HG02981 (cell line): ENCODE data around the gene CCDC24.

Experiments used
- ATAC-seq: cut with Tn5 transposase; IDR thresholded peaks from one replicate; pipeline ENCODE4 v1.9.1; 2021; ENCODE audit warnings: mild to moderate bottlenecking, moderate library complexity; ENCODE audit not compliant: unreplicated experiment

Gene CCDC24

GRCh38 chr1:43979528-43980254 is 11.7 kb upstream of the CCDC24 start:
- ATAC-seq = no peak

- ATAC-seq = no peak
Observed at GRCh38 chr1:43980255-43981134, 10.9 kb upstream of the CCDC24 start.

DNA sequence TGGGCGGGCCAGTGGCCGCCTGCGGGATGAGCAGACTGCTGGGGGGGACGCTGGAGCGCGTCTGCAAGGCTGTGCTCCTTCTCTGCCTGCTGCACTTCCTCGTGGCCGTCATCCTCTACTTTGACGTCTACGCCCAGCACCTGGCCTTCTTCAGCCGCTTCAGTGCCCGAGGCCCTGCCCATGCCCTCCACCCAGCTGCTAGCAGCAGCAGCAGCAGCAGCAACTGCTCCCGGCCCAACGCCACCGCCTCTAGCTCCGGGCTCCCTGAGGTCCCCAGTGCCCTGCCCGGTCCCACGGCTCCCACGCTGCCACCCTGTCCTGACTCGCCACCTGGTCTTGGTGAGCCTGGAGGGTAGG is 10.3 kb upstream of the CCDC24 start:
- no peak for ATAC-seq

DNA sequence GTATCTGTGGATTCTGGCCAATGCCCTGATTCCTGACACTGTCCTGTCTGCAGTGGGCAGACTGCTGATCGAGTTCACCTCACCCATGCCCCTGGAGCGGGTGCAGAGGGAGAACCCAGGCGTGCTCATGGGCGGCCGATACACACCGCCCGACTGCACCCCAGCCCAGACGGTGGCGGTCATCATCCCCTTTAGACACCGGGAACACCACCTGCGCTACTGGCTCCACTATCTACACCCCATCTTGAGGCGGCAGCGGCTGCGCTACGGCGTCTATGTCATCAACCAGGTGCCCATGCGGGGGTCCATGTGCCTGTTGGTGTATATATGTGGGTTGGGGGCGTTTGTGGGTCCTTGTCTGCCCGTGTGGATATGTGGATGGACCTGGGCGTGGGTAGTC is 9.8 kb upstream of the CCDC24 start:
- no peak for ATAC-seq

DNA sequence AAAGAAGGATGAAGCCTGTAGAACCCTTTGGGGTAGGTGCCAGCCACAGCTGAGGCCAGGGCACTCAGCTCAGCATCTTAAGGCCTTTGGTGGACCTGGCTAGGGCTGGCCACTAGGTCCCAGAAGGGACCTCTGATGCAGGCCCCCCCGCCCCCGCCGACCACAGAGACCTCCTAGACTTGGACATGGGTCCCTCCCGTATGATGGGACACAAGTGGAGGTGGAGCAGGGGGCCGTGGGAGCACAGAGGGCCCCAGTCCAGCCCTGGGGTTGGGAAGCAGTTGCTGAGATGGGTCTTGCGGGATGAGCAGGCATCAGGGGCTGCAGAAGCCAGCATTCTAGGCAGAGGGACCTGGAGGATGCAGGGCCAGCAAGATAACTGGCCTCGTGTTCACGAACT is 9.2 kb upstream of the CCDC24 start:
- no peak for ATAC-seq

GRCh38 chr1:43982808-43983207 is 8.6 kb upstream of the CCDC24 start:
- no peak for ATAC-seq

GRCh38 chr1:43983253-43983899 is 8.0 kb upstream of the CCDC24 start:
- no peak for ATAC-seq

DNA sequence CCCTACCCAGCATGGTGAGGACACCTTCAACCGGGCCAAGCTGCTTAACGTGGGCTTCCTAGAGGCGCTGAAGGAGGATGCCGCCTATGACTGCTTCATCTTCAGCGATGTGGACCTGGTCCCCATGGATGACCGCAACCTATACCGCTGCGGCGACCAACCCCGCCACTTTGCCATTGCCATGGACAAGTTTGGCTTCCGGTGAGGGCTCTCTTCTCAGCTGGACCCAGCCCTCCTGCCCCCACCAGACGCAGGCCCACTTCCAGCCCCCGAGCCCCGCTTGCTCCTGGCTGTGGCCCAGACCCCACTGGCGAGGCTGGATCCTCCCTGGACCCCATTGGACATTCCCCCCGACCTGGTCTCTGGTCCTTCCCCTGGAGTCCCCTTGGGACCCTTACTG is 6.5 kb upstream of the CCDC24 start:
- no peak for ATAC-seq

GRCh38 chr1:43985984-43986595 is 5.3 kb upstream of the CCDC24 start:
- ATAC-seq = no peak

- no peak for ATAC-seq
Observed at GRCh38 chr1:43986712-43987111, 4.7 kb upstream of the CCDC24 start.

GRCh38 chr1:43987159-43987902 is 4.1 kb upstream of the CCDC24 start:
- ATAC-seq = no peak

GRCh38 chr1:43990271-43991199 is 864 bp upstream of the CCDC24 start:
- ATAC-seq = no peak

DNA sequence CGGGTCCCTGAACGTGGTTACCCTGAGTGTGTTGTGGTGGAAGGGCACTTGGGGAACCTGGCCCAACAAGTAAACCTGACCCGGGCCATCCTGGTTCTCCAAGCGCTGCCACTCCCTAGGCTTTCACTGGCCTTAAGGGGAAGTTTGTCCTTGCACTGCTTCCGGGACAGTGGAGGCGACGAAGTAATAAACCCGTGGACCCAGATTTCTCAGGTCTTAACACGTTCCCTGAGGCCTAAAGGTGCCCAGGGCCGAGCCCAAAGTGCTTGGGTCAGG is 261 bp upstream of the CCDC24 start:
- ATAC-seq = no peak

DNA sequence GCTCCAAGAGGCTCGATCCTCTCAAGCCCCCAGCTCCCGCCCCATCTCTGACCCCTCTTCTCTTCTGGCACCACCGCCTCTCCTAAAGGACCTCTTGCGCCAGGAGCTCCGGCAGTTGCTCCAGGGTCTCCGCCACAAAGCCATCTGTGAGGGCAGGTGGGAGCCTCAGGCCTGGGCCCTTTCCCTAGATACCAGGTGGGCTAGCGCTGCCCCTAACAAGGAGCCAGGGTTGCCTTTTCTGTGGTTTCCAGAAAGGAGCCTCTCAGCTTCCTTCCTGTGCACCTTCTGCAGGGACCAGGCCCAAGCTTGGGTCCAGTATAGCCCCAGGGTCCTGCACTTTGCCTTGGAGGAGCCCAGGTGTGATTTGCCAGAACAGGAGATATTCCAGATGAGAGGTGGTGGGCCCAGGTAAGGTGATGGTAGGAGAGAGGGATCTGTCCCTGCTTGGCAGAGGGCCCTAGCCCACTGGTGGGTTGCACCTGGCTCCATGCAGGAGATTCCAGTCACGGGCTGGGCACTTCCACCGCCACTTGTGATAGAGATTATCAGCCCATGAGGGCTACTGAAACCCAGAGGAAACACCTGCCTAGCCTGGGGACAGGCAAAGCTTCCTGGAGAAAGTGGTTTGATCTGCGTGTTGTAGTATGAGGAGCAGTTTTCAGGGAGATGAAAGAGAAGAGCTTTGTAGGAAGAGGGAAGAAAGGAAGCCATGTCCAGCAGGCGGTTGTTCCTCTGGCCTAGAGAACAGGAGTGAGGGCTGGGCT is 1.0 kb downstream of the CCDC24 start:
- no peak for ATAC-seq

DNA sequence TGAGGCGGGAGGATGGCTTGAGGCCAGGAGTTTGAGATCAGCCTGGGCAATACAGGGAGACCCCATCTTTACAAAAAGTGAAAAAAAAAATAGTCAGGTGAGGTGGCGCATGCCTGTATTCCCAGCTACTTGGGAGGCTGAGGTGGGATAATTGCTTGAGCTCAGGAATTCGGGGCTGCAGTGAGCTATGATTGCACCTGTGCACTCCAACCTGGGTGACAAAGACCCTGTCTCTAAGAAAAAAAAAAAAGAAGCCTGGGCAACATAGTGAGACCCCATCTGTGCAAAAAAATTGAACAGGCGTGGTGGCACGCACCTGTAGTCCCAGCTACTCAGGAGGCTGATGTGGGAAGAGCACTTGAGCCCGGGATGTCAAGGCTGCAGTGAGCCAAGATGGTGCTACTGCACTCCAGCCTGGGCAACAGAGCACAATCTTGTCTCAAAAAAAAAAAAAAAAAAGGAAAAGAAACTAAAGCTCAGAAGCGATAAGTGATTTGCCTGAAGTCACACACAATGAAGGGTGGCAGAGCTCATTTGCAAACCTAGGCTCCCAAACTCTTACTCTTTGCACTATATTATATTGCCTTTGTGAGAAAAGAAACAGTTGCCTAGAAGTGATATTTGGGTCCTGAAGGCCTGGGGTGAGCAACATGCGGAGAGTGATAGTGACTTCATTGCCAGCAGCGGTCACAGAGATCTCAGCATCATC is 2.0 kb downstream of the CCDC24 start:
- ATAC-seq = no peak

DNA sequence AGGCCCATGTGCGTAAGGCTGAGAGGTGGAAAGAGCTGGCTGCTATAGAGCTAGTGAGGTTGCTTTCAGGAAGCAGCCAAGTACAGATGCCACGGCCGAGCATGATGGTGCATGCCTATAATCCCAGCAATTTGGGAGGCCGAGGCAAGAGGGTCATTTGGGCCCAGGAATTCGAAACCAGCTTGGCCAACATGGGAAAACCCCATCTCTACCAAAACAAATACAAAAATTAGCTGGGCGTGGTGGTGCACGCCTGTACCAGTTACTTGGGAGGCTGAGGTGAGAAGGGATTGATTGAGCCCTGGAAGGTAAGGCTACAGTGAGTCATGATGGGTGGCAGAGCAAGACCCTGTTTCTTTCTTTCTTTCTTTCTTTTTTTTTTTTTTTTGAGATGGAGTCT is 2.7 kb downstream of the CCDC24 start:
- no peak for ATAC-seq

GRCh38 chr1:43994794-43995790 is 3.7 kb downstream of the CCDC24 start:
- ATAC-seq = no peak
